Activated T-cell treated with anti-CD3 and anti-CD28 coated beads, Interleukin-2, amount 50 U/mL, for 4 hours (primary cell): Measurements from ENCODE around the gene FOXN3. TPM values are rescaled to one million over a fixed set of nuclear protein-coding genes. Genes with fewer than 3 reads are reported as not detected.

Source experiments
- ATAC-seq, 2 donors: fragments of 200-7000 bp; cut with Tn5 transposase; one replicate each; pipeline ENCODE4 v1.10.0; 2021
- DNase-seq: peaks from one replicate; pipeline ENCODE4 v3.0.0-alpha.2; 2020
- H3K27me3 Mint-ChIP-seq: one replicate; pipeline ENCODE4 v1.8.0; 2021; ENCODE audit warnings: low read depth, mixed read lengths
- H3K36me3 Mint-ChIP-seq: one replicate; pipeline ENCODE4 v1.8.0; 2022; ENCODE audit warnings: mixed read lengths; ENCODE audit not compliant: insufficient read depth
- H3K4me1 Mint-ChIP-seq: one replicate; pipeline ENCODE4 v1.8.0; 2021; ENCODE audit warnings: low read depth, mixed read lengths
- H3K4me3 Mint-ChIP-seq: one replicate; pipeline ENCODE4 v1.8.0; 2021; ENCODE audit warnings: mild to moderate bottlenecking, moderate library complexity, mixed read lengths
- H3K9me3 Mint-ChIP-seq: one replicate; pipeline ENCODE4 v1.8.0; 2021; ENCODE audit warnings: mixed read lengths
- total RNA-seq, 3 donors: library from RNA; stranded (reverse); gene quantifications; one replicate each; pipeline ENCODE4 v1.2.1, GENCODE V29; 2021

FOXN3 gene
- total RNA-seq, 3 donors from 2014 or later, result 67.0 to 83.1 (median 69.5) TPM

GRCh38 chr14:89392181-89392580 is 24.9 kb downstream of the FOXN3 start:
- H3K9me3 Mint-ChIP-seq, result no peaks in the 10 kb centered on the region
- H3K27me3 Mint-ChIP-seq, result no peaks in the 10 kb centered on the region
- ATAC-seq (no peak), DNase-seq (no peak)
- H3K36me3 Mint-ChIP-seq, result peaks cover 18% of the 10 kb centered on the region
- H3K4me3 Mint-ChIP-seq, result no peak overlapping the region
- peaks cover 60% of the 10 kb centered on the region for H3K4me1 Mint-ChIP-seq

DNA sequence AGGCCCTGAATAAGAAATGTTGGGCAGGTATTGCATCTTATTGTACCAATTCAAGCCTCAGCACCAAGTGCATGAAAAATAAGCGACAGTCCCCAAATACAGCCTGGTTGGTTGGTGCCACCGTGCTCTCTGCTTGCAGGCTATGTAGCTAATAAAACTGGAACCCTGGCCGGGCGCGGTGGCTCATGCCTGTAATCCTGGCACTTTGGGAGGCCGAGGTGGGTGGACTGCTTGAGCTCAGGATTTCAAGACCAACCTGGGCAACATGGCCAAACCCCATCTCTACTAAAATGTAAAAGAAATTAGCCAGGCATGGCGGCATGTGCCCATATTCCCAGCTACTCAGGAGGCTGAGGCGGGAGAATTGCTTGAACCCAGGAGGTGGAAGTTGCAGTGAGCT is 25.5 kb downstream of the FOXN3 start:
- Mint-ChIP-seq H3K4me1 (peaks cover 63% of the 10 kb centered on the region), H3K36me3 (peaks cover 14% of the 10 kb centered on the region), H3K27me3 (no peaks in the 10 kb centered on the region), H3K4me3 (no peak overlapping the region), H3K9me3 (no peaks in the 10 kb centered on the region)
- no peak for ATAC-seq
- no peak for DNase-seq

DNA sequence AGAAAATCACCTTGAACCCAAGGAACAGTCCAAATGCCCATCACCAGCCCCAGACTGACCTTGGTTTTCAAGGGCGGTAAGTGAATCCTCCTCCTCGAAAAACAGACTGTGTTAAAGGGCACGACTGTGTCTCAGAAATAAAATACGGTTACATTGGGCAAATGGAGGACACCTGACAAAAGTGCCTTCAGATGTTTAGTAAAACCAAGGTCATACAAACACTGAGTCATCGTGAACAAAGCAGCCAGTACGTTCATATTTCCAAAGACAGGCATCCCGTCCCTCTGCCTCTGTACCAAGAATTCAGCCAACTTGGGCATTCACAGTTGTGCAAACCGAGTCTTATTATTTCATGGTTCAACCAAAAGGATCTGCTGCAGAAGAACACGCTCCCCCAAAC is 25.9 kb downstream of the FOXN3 start:
- Mint-ChIP-seq H3K27me3 (no peaks in the 10 kb centered on the region), H3K4me1 (peaks cover 64% of the 10 kb centered on the region), H3K4me3 (no peak overlapping the region), H3K9me3 (no peaks in the 10 kb centered on the region), H3K36me3 (peaks cover 14% of the 10 kb centered on the region)
- ATAC-seq (no peak), DNase-seq (no peak)

DNA sequence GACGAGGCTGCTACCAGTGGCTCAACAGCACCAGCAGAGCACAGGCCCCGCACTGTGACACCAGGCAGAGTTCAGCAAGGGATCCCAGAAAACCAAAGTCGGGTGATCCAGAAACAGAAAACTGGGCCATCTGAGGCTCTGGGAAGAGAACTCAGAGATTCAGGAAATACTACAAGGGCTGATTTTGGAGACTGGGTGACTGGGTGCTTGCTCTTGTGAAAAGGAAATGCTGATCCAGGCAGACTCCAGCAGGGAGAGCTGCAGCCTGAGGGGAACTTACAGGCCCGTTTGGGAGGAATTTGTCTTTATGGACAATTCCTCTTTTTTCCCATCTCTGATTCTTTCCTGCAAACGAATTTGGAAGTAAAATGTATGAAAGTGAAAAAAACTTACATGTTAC is 28.2 kb downstream of the FOXN3 start:
- DNase-seq (no peak), ATAC-seq (no peak)
- H3K36me3 Mint-ChIP-seq, result peaks cover 24% of the 10 kb centered on the region
- H3K9me3 Mint-ChIP-seq, result no peaks in the 10 kb centered on the region
- no peaks in the 10 kb centered on the region for H3K27me3 Mint-ChIP-seq
- peaks cover 62% of the 10 kb centered on the region for H3K4me1 Mint-ChIP-seq
- H3K4me3 Mint-ChIP-seq, result no peak overlapping the region

GRCh38 chr14:89387922-89388685 is 28.9 kb downstream of the FOXN3 start:
- Mint-ChIP-seq H3K27me3 (no peaks in the 10 kb centered on the region), H3K9me3 (no peaks in the 10 kb centered on the region), H3K4me3 (no peak overlapping the region), H3K4me1 (peaks cover 59% of the 10 kb centered on the region), H3K36me3 (peaks cover 22% of the 10 kb centered on the region)
- no peak for ATAC-seq
- DNase-seq, result no peak

- no peak for DNase-seq
- Mint-ChIP-seq H3K4me3 (no peak overlapping the region), H3K4me1 (peaks cover 60% of the 10 kb centered on the region), H3K9me3 (no peaks in the 10 kb centered on the region), H3K36me3 (peaks cover 33% of the 10 kb centered on the region), H3K27me3 (no peaks in the 10 kb centered on the region)
- peak; percentile 82 to 84 for ATAC-seq
These were observed 30.7 kb downstream of the FOXN3 start for GRCh38 chr14:89386212-89386886.

- Mint-ChIP-seq H3K36me3 (peaks cover 38% of the 10 kb centered on the region), H3K9me3 (peaks cover 7% of the 10 kb centered on the region), H3K4me1 (peaks cover 58% of the 10 kb centered on the region), H3K27me3 (no peaks in the 10 kb centered on the region), H3K4me3 (no peak overlapping the region)
- DNase-seq (no peak), ATAC-seq (no peak)
These were observed 32.4 kb downstream of the FOXN3 start for GRCh38 chr14:89384636-89385035.

DNA sequence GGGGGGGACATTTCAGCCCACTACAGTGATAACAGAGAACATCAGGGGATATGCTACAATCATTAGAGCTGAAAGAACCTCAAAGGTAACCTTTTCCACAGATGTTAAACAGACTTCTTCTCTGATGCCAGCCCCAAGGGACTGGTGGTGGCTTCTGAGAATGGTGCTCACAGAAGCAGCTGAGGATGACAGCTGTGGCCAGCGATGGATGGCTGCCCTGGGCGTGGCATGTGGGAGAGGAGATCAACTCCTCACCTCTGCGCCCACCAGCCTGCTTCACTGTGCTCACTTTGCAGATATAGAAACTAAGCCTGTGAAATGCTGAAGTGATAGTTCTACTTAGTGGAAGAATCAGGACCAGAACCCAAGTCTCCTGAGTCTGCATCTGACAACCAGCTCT is 33.0 kb downstream of the FOXN3 start:
- Mint-ChIP-seq H3K36me3 (peaks cover 35% of the 10 kb centered on the region), H3K4me1 (peaks cover 55% of the 10 kb centered on the region), H3K9me3 (peaks cover 7% of the 10 kb centered on the region), H3K4me3 (no peak overlapping the region), H3K27me3 (no peaks in the 10 kb centered on the region)
- DNase-seq (no peak), ATAC-seq (no peak)

DNA sequence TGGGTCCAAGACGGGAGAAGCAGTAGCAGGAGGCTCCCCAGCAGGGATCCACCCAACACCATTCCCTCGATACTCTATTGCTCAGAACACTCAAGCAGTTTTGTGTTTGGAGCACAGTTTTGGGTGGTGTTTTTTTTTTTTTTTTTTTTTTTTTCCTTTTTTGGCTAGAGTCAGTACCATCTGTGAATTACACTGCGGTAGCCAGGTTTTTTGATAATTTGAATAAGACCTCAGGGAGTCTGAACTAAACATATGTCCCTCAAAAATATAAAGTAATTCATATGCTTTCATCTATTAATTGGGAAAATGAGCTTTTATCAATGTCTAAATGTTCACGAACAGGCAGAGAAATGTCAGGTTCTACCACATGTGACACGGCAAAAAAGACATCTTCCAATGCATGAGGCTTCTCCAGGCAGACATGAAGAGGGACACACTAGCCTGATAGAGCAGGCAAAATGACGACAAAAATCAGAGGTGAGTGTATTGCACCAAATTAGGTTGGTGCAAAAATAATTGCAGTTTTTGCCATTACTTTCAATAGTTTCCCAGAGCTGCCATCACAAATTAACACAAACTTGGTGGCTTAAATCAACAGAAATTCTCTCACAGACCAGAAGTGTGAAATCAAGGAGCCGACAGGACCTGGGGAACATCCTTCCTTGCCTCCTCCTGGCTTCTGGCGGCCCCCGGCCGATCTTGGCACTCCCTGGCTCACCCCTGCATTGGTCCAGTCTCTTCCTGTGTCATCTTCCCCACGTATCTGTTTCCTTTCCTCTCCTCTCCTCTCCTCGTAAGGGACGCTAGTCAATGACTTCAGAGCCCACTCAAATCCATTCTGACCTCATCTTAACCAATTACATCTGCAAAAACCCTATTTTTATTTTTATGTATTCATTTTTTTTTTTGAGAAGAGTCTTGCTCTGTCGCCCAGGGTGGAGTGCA is 33.9 kb downstream of the FOXN3 start:
- Mint-ChIP-seq H3K4me3 (no peak overlapping the region), H3K36me3 (peaks cover 31% of the 10 kb centered on the region), H3K27me3 (no peaks in the 10 kb centered on the region), H3K9me3 (peaks cover 7% of the 10 kb centered on the region), H3K4me1 (peaks cover 56% of the 10 kb centered on the region)
- DNase-seq (no peak), ATAC-seq (no peak)

DNA sequence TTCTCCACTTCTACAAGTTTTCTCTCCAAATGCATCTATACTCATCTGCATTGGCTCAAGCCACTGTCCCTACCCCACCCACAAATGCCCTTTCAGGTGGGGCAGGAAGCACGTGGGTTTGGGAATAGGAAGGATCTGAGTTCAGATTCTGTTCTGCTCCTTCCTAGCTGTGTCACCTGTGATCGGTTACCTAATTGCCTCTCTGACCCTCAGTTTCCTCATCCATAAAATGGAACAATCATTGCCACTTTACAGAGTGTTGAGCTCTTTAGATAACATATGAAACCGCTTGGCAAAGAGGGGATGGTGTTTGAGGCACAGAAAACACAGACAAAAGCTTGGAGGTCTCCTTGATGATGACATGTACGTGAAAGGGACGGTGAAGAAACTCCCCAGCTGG is 34.5 kb downstream of the FOXN3 start:
- peaks cover 7% of the 10 kb centered on the region for H3K9me3 Mint-ChIP-seq
- H3K4me3 Mint-ChIP-seq, result no peak overlapping the region
- no peak for DNase-seq
- H3K27me3 Mint-ChIP-seq, result no peaks in the 10 kb centered on the region
- peaks cover 28% of the 10 kb centered on the region for H3K36me3 Mint-ChIP-seq
- H3K4me1 Mint-ChIP-seq, result peaks cover 60% of the 10 kb centered on the region
- no peak for ATAC-seq

- ATAC-seq (no peak), DNase-seq (no peak)
- Mint-ChIP-seq H3K4me1 (peaks cover 48% of the 10 kb centered on the region), H3K27me3 (no peaks in the 10 kb centered on the region), H3K36me3 (peaks cover 28% of the 10 kb centered on the region), H3K9me3 (peaks cover 7% of the 10 kb centered on the region), H3K4me3 (no peak overlapping the region)
These were observed 36.9 kb downstream of the FOXN3 start for GRCh38 chr14:89379891-89380820.

DNA sequence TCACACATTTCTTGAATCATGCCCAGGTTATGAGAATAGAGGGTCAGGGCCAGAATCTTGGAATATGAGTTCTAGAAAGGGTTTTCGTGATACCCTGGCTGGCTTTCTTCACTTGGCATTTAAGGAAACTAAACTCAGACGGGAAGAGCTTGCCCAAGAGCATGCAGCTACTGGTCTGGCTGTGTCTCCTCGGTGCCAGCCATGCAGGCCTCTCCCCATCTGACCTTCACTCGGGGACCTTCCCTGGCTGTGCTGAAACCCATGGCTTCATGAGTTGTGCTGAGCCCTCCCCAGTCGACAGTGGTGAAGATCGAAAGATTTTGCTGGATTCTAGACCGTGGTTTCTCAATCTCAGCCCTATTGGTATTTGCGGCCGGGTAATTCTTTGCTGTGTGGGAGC is 38.0 kb downstream of the FOXN3 start:
- H3K36me3 Mint-ChIP-seq, result peaks cover 20% of the 10 kb centered on the region
- ATAC-seq, result no peak
- no peak for DNase-seq
- H3K27me3 Mint-ChIP-seq, result no peaks in the 10 kb centered on the region
- H3K4me1 Mint-ChIP-seq, result peaks cover 45% of the 10 kb centered on the region
- H3K4me3 Mint-ChIP-seq, result no peak overlapping the region
- peaks cover 7% of the 10 kb centered on the region for H3K9me3 Mint-ChIP-seq

GRCh38 chr14:89378119-89378518 is 38.9 kb downstream of the FOXN3 start:
- Mint-ChIP-seq H3K4me1 (peaks cover 43% of the 10 kb centered on the region), H3K4me3 (no peak overlapping the region), H3K9me3 (peaks cover 7% of the 10 kb centered on the region), H3K27me3 (no peaks in the 10 kb centered on the region), H3K36me3 (peaks cover 18% of the 10 kb centered on the region)
- peak; percentile 18 for DNase-seq
- peak; percentile 99 for ATAC-seq
